ENCODE results near the gene GNRHR. TPM values are rescaled to one million over a fixed set of nuclear protein-coding genes. Genes with fewer than 3 reads are reported as not detected.

Gene GNRHR
- total and polyA plus RNA-seq, 12 donors, result 0.11 to 187 (median 1.0) TPM; not detected in 8

- TF ChIP-seq CTCF (IDR thresholded peaks at IDR 0.05) (peak; percentile 39 to 77 (median 64)), POLR2A (IDR thresholded peaks at IDR 0.05) (no peak)
- no peaks in the 10 kb centered on the region for H3K9me3 ChIP-seq (replicated peaks in 1 of 3)
- no peaks in the 10 kb centered on the region for H3K36me3 ChIP-seq (replicated peaks in 1 of 2)
- H3K4me3 ChIP-seq, result no peak overlapping the region
- 46 to 52% (median 49%) methylated on average over 5 of the region's 5 CpGs for WGBS, 4 donors
- peaks cover 0 to 14% of the 10 kb centered on the region in 2 donors for H3K4me1 ChIP-seq (replicated peaks in 1 of 2)
- peak overlapping the region in 1 of 5 donors; percentile 10 for H3K27ac ChIP-seq
- no peaks in the 10 kb centered on the region for H3K27me3 ChIP-seq
- intact Hi-C loops (cut with DNase I), result no loop called here
- DNase-seq, result no peak
Observed at GRCh38 chr4:67746797-67747495, 7.2 kb downstream of the GNRHR start.

- H3K36me3 ChIP-seq (replicated peaks in 1 of 2), result no peaks in the 10 kb centered on the region
- no peaks in the 10 kb centered on the region for H3K27me3 ChIP-seq
- H3K27ac ChIP-seq, result no peak overlapping the region
- intact Hi-C loops (cut with DNase I), result no loop called here
- TF ChIP-seq POLR2A (IDR thresholded peaks at IDR 0.05), result no peak
- no peak for TF ChIP-seq CTCF (IDR thresholded peaks at IDR 0.05)
- no peak for DNase-seq
- no peak overlapping the region for H3K4me3 ChIP-seq
- no peaks in the 10 kb centered on the region for H3K9me3 ChIP-seq (replicated peaks in 1 of 3)
- WGBS, 4 donors, result 52 to 57% (median 55%) methylated on average over 4 of the region's 4 CpGs
- peaks cover 0 to 14% of the 10 kb centered on the region in 2 donors for H3K4me1 ChIP-seq (replicated peaks in 1 of 2)
Observed at GRCh38 chr4:67744561-67745283, 9.5 kb downstream of the GNRHR start.

- no peaks in the 10 kb centered on the region for H3K36me3 ChIP-seq (replicated peaks in 1 of 2)
- H3K4me1 ChIP-seq (replicated peaks in 1 of 2), result peaks cover 0 to 13% of the 10 kb centered on the region in 2 donors
- no peak overlapping the region for H3K4me3 ChIP-seq
- H3K9me3 ChIP-seq (replicated peaks in 1 of 3), result no peaks in the 10 kb centered on the region
- H3K27me3 ChIP-seq, result no peaks in the 10 kb centered on the region
- TF ChIP-seq POLR2A (IDR thresholded peaks at IDR 0.05), result no peak
- no peak for TF ChIP-seq CTCF (IDR thresholded peaks at IDR 0.05)
- intact Hi-C loops (cut with DNase I), result no loop called here
- H3K27ac ChIP-seq, result no peak overlapping the region
- 79 to 90% (median 87%) methylated on average over 3 of the region's 3 CpGs for WGBS, 4 donors
- no peak for DNase-seq
Observed at GRCh38 chr4:67743194-67743593, 11.0 kb downstream of the GNRHR start.

- WGBS, 4 donors, result 92 to 98% (median 96%) methylated on average over 1 of the region's 1 CpG
Observed at GRCh38 chr4:67736262-67736661, 17.9 kb downstream of the GNRHR start.

More at GRCh38 chr4:67736262-67736661, 17.9 kb downstream of the GNRHR start:
- Histone ChIP-seq H3K9me3 (replicated peaks in 1 of 3) (no peaks in the 10 kb centered on the region), H3K36me3 (replicated peaks in 1 of 2) (no peaks in the 10 kb centered on the region), H3K4me3 (no peak overlapping the region), H3K4me1 (replicated peaks in 1 of 2) (no peaks in the 10 kb centered on the region), H3K27ac (no peak overlapping the region), H3K27me3 (no peaks in the 10 kb centered on the region)
- intact Hi-C loops (cut with DNase I), result no loop called here
- TF ChIP-seq POLR2A (IDR thresholded peaks at IDR 0.05), result no peak
- no peak for TF ChIP-seq CTCF (IDR thresholded peaks at IDR 0.05)
- DNase-seq, result no peak
